GM12864 (cell line): ENCODE data around the gene TRPV4.

Source experiments
- DNase-seq: peaks from one replicate; pipeline ENCODE4 v3.0.0-alpha.2; 2011; ENCODE audit warnings: low read depth
- H3K4me3 ChIP-seq: 2 replicates; pipeline ENCODE4 v1.5.1; 2011; ENCODE audit warnings: mild to moderate bottlenecking, low read depth, low read length, control low read depth
- CTCF ChIP-seq: IDR thresholded peaks from 2 replicates; pipeline ENCODE4 v1.5.1; 2011; ENCODE audit warnings: low read depth, mild to moderate bottlenecking, moderate library complexity, low read length, control low read depth, inconsistent platforms; ENCODE audit errors: missing control alignments

TRPV4 gene

GRCh38 chr12:109828754-109829511 is 4.3 kb downstream of the TRPV4 start:
- no peak for TF ChIP-seq CTCF
- no peak for DNase-seq
- H3K4me3 ChIP-seq: no peak overlapping the region

- no peak overlapping the region for H3K4me3 ChIP-seq
- no peak for TF ChIP-seq CTCF
- no peak for DNase-seq
These were observed 5.3 kb downstream of the TRPV4 start for GRCh38 chr12:109827566-109828550.

- no peak for DNase-seq
- no peak for TF ChIP-seq CTCF
- H3K4me3 ChIP-seq: no peak overlapping the region
These were observed 6.1 kb downstream of the TRPV4 start for GRCh38 chr12:109827080-109827479.

GRCh38 chr12:109824731-109825130 is 8.5 kb downstream of the TRPV4 start:
- H3K4me3 ChIP-seq: no peak overlapping the region
- no peak for DNase-seq
- TF ChIP-seq CTCF: no peak

GRCh38 chr12:109822951-109823411 is 10.2 kb downstream of the TRPV4 start:
- H3K4me3 ChIP-seq: no peak overlapping the region
- no peak for DNase-seq
- TF ChIP-seq CTCF: no peak

- no peak overlapping the region for H3K4me3 ChIP-seq
- no peak for DNase-seq
- TF ChIP-seq CTCF: no peak
These were observed 10.8 kb downstream of the TRPV4 start for GRCh38 chr12:109822416-109822815.
